Activated CD4-positive, alpha-beta T cell treated with anti-CD3 and anti-CD28 coated beads, Interleukin-2, amount 10 ng/mL, durations not matched to agents 7 days and 5 days (primary cell): ENCODE results near the gene PSTPIP1. TPM values are rescaled to one million over a fixed set of nuclear protein-coding genes. Genes with fewer than 3 reads are reported as not detected.

Experiments
- CTCF ChIA-PET: fragments of 350-600 bp; sonication (Branson Sonifier 250); formaldehyde crosslinking; loops from one replicate; lab custom pipeline; 2021; ENCODE audit warnings: antibody characterized with exemption; lab: Charles Lee
- POLR2A ChIA-PET: fragments of 350-600 bp; sonication (Branson Sonifier 250); formaldehyde crosslinking; loops from one replicate; lab custom pipeline; 2021; ENCODE audit warnings: antibody characterized with exemption; lab: Charles Lee
- DNase-seq: peaks from one replicate; pipeline ENCODE4 v3.0.0-alpha.2; 2020
- H3K27ac Mint-ChIP-seq: one replicate; pipeline ENCODE4 v1.8.0; 2021; ENCODE audit warnings: mild to moderate bottlenecking, moderate library complexity, mixed read lengths
- H3K27me3 Mint-ChIP-seq: one replicate; pipeline ENCODE4 v1.8.0; 2021; ENCODE audit warnings: mixed read lengths
- H3K36me3 Mint-ChIP-seq: one replicate; pipeline ENCODE4 v1.8.0; 2021; ENCODE audit warnings: low read depth, mixed read lengths
- H3K4me1 Mint-ChIP-seq: one replicate; pipeline ENCODE4 v1.8.0; 2021; ENCODE audit warnings: mixed read lengths
- H3K4me3 Mint-ChIP-seq: one replicate; pipeline ENCODE4 v1.8.0; 2021; ENCODE audit warnings: mild to moderate bottlenecking, moderate library complexity, mixed read lengths
- H3K9me3 Mint-ChIP-seq: one replicate; pipeline ENCODE4 v1.8.0; 2021; ENCODE audit warnings: mixed read lengths
- total RNA-seq, 2 experiments: library from RNA; stranded (reverse); gene quantifications; one replicate each; pipeline ENCODE4 v1.2.3, GENCODE V29; 2021

Gene PSTPIP1
- total RNA-seq, 2 experiments from 2014 or later = 135 to 176 TPM

DNA sequence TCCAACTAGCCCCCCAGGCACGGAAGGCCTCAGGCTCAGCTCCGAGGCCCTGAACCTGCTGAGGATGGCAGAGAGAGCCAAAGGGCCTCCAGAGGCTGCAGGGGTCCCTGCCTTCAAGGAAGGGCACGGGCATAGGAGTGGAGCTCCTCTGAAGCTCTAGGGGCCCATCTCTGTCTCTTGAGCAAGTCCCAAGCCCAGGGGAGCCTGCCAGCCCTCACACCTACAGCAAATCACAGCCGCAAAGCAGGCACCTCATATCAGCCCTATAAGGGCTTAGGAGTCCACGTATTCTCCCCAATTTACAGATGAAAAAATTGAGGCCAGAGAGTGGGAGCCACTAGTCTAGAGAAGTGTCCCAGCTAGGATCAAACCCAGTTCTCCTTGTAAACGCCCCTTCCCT is 14.2 kb downstream of the PSTPIP1 start:
- H3K36me3 Mint-ChIP-seq = peaks cover 64% of the 10 kb centered on the region
- DNase-seq = no peak
- no peak overlapping the region for H3K27ac Mint-ChIP-seq
- no peaks in the 10 kb centered on the region for H3K27me3 Mint-ChIP-seq
- no peak overlapping the region for H3K4me3 Mint-ChIP-seq
- ChIA-PET CTCF (no interaction called here), POLR2A (interaction anchor here (0.6 kb wide), 1 partner anchor 959 kb away, joined by 4 read pairs; no protein-coding TSS in a partner anchor)
- peaks cover 82% of the 10 kb centered on the region for H3K4me1 Mint-ChIP-seq
- H3K9me3 Mint-ChIP-seq = peaks cover 2% of the 10 kb centered on the region

DNA sequence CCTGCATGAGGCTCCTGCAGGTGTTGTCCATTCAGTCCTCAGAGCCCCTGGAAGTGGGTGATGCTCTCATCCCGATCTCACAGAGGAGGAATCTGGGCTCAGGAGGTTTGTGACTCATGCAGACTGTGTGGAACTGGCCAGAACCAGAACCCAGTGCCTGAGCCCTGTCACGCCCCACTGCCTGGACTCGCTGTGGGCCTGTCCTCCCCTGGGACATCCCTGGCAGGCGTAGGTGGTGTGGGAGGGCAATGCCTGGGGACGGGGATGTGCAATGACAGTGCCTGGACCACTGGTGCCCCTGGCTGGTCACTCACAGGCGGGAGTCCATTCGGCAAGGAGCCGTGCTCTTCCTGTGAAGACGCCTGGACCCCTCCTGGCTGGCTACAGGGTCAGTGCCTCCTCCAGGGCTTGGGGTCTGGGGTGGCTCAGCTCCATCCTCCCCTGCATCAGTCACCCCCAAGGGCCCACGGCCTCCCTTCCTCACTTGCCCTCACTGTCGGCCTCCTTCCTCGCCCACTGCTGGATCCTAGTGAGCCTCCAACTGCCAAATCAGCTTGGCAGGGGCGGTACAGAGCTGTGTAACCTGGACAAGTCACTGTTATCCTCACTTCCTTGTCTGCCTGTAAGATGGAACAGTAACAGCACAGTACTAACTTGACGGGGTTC is 14.9 kb downstream of the PSTPIP1 start:
- Mint-ChIP-seq H3K36me3 (peaks cover 58% of the 10 kb centered on the region), H3K9me3 (no peaks in the 10 kb centered on the region), H3K4me3 (no peak overlapping the region), H3K4me1 (peaks cover 82% of the 10 kb centered on the region), H3K27me3 (no peaks in the 10 kb centered on the region), H3K27ac (peak overlapping the region; percentile 71)
- POLR2A ChIA-PET = interaction anchor here (0.6 kb wide), 1 partner anchor 959 kb away, joined by 4 read pairs; no protein-coding TSS in a partner anchor
- no peak for DNase-seq
- CTCF ChIA-PET = no interaction called here

DNA sequence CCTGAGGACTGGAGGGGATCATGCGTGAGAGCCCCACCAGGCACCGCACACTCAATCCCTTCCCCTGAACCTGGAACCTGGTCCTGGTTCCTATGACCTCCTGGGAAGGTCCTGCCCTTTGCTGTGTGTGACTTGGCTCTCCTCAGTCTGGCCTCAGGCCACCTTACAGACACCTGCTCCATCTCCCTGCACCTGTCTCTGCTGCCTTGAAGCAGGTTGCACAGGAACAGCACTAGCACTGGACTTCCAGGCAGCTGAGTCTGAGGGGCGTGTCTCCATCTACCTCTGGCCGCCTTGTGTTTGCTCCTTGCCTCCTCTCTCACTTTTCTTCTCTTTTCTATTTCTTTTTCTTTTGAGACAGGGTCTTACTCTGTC is 15.4 kb downstream of the PSTPIP1 start:
- Mint-ChIP-seq H3K4me3 (no peak overlapping the region), H3K36me3 (peaks cover 62% of the 10 kb centered on the region), H3K9me3 (no peaks in the 10 kb centered on the region), H3K27ac (peak overlapping the region; percentile 71), H3K4me1 (peaks cover 84% of the 10 kb centered on the region), H3K27me3 (no peaks in the 10 kb centered on the region)
- no peak for DNase-seq
- ChIA-PET CTCF (interaction anchor here (1.0 kb wide), 1 partner anchor 9 kb away, joined by 4 read pairs; no protein-coding TSS in a partner anchor), POLR2A (interaction anchor here (0.7 kb wide), 1 partner anchor 96 kb away, joined by 3 read pairs; no protein-coding TSS in a partner anchor)

DNA sequence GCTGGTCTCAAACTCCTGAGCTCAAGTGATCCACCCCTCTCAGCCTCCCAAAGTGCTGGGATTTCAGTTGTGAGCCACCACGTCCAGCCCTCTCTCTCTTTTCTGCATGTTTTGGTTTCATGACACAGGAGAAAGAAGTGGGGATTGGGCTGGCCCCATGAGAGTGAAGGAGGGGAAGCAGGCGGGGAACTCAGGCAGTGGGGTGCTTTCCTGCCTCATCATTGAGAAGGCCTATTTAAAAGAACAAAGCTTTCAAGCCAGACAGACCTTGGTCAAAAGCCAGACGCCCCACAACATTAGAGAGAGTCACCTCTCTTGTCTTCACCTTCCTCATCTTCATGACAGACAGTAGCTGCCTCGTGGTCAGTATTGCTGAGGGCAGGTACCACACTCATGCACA is 15.9 kb downstream of the PSTPIP1 start:
- H3K4me3 Mint-ChIP-seq = no peak overlapping the region
- peak overlapping the region; percentile 71 for H3K27ac Mint-ChIP-seq
- peaks cover 60% of the 10 kb centered on the region for H3K36me3 Mint-ChIP-seq
- H3K27me3 Mint-ChIP-seq = no peaks in the 10 kb centered on the region
- no peaks in the 10 kb centered on the region for H3K9me3 Mint-ChIP-seq
- peaks cover 84% of the 10 kb centered on the region for H3K4me1 Mint-ChIP-seq
- ChIA-PET POLR2A (interaction anchor here (0.7 kb wide), 1 partner anchor 96 kb away, joined by 3 read pairs; no protein-coding TSS in a partner anchor), CTCF (interaction anchor here (1.0 kb wide), 1 partner anchor 9 kb away, joined by 4 read pairs; no protein-coding TSS in a partner anchor)
- DNase-seq = no peak

DNA sequence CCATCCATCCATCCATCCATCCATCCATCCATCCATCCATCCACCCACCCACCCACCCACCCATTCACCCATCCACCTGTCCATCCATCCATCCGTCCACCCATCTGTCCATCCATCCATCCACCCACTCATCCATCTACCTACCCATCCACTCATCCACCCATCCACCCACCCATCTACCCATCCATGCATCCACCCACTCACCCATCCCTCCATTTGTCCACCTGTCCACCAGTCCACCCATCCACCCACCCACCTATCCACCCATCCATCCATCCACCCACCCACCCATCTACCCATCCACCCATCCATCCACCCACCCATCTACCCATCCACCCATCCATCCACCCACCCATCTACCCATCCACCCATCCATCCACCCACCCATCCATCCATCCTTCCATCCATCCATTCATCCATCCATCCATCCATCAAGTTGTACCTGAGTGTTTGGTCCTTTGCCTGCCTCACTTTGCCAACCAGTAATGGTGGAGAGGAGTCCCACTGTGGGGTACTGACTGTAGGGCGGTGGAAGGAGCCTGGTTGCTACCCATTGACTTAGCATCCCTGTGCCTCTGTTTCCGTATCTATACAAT is 17.3 kb downstream of the PSTPIP1 start:
- Mint-ChIP-seq H3K36me3 (peaks cover 46% of the 10 kb centered on the region), H3K4me3 (peak overlapping the region; percentile 61), H3K9me3 (no peaks in the 10 kb centered on the region), H3K4me1 (peaks cover 80% of the 10 kb centered on the region), H3K27ac (peak overlapping the region; percentile 93), H3K27me3 (no peaks in the 10 kb centered on the region)
- POLR2A ChIA-PET = no interaction called here
- DNase-seq = no peak
- CTCF ChIA-PET = interaction anchor here (1.2 to 4.3 kb wide), 5 partner anchors 8 to 39 kb away, joined by 3 to 18 read pairs (median 6); partner anchors contain the start of gene PSTPIP1

DNA sequence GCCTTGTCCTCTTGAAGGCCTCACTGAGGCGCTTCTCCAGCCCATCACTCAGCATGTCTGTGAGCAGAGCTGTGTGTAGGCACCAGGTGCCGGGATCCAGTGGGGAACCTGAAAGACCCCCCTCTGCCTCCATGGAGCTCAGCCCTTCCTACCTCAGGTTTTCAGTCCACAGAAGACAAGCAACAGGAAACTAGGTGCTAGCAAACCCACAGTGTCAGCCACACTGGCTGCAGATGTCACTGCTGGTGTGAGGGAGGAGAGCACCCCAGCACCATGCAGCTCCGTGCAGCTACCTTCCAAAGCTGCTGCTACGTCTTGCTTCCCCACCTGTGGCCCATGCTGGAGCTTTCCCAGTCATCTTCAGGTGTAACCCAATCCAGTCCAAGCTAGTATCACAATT is 17.9 kb downstream of the PSTPIP1 start:
- peak; percentile 68 for DNase-seq
- H3K4me1 Mint-ChIP-seq = peaks cover 86% of the 10 kb centered on the region
- H3K27me3 Mint-ChIP-seq = no peaks in the 10 kb centered on the region
- POLR2A ChIA-PET = interaction anchor here (0.7 kb wide), 1 partner anchor 28 kb away, joined by 3 read pairs; no protein-coding TSS in a partner anchor
- H3K4me3 Mint-ChIP-seq = peak overlapping the region; percentile 61
- CTCF ChIA-PET = interaction anchor here (1.0 to 4.3 kb wide), 9 partner anchors 9 to 82 kb away, joined by 3 to 18 read pairs (median 6); partner anchors contain the start of genes PSTPIP1 and RCN2
- H3K36me3 Mint-ChIP-seq = peaks cover 50% of the 10 kb centered on the region
- no peaks in the 10 kb centered on the region for H3K9me3 Mint-ChIP-seq
- H3K27ac Mint-ChIP-seq = peak overlapping the region; percentile 93

DNA sequence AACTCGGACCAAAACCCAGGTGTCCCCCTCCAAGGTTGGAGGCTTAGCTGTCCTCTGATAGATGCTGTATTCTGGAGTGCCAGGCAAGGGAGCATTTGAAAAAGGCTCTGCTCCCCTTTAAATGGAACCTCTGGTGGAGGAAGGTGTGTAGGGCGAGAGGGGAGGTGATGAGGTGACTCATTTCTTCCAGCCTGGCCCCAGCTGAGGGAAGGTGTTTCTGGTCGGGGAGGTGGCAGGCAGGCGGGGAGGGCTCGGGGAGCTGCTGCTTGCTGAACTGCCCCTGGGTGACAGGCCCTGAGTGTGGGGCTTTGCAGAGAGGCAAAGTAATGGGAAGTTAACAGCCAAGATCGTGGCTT is 18.8 kb downstream of the PSTPIP1 start:
- peaks cover 58% of the 10 kb centered on the region for H3K36me3 Mint-ChIP-seq
- no peaks in the 10 kb centered on the region for H3K9me3 Mint-ChIP-seq
- H3K27ac Mint-ChIP-seq = peak overlapping the region; percentile 93
- H3K27me3 Mint-ChIP-seq = no peaks in the 10 kb centered on the region
- ChIA-PET CTCF (interaction anchor here (0.9 to 4.3 kb wide), 9 partner anchors 9 to 39 kb away, joined by 3 to 18 read pairs (median 6); partner anchors contain the start of gene PSTPIP1), POLR2A (interaction anchor here (0.7 kb wide), 1 partner anchor 29 kb away, joined by 3 read pairs; no protein-coding TSS in a partner anchor)
- H3K4me1 Mint-ChIP-seq = peaks cover 90% of the 10 kb centered on the region
- DNase-seq = peak; percentile 86
- peak overlapping the region; percentile 61 for H3K4me3 Mint-ChIP-seq

DNA sequence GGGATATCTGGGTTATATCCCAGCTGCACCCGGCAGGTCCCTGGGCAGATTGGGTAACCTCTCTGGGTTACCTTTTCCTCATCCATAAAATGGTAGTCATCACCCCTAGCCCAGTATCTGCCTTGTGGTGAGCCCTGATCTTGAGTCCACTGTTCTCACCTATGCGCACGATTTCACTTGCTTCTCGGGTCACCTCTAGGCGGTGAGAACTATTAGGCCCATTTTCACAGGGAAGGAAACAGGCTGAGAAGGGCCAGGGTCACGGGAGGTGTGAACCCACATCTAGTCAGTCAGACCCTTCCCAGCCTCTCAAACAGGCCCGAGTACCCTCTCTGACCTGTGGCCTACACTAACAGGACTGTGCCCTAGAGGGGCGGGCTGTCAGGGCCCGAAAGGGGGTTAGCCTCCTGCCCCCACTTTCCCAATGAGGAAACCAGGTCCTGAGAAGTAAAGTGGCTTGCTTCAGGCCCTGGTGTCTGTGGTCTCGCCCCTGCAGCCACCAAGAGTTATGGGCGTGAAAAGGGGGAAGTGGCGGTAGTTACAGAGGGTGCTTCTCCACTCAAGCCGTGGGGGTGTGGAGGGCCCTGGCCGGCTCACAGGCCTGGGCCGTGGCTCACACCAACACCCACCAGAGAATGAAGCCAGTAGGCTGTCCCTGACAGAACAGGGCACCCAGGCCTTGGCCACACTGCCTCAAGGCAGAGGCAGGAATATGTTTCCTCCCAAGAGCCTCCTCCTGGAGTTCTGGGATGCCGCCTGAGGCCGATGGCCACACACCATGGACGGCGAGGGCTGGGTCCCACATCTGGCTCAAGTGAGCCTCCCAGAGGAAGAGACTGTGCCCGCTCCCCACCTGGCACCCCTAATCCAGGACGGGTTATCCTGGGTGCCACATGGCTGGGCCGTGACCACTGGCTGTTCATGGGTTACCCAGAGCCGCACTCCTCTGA is 19.5 kb downstream of the PSTPIP1 start:
- H3K27ac Mint-ChIP-seq = peak overlapping the region; percentile 93
- H3K4me3 Mint-ChIP-seq = peak overlapping the region; percentile 61
- DNase-seq = no peak
- peaks cover 88% of the 10 kb centered on the region for H3K4me1 Mint-ChIP-seq
- peaks cover 59% of the 10 kb centered on the region for H3K36me3 Mint-ChIP-seq
- H3K9me3 Mint-ChIP-seq = no peaks in the 10 kb centered on the region
- CTCF ChIA-PET = interaction anchor here (0.9 to 4.3 kb wide), 10 partner anchors 9 to 40 kb away, joined by 3 to 18 read pairs (median 6); partner anchors contain the start of gene PSTPIP1
- POLR2A ChIA-PET = no interaction called here
- no peaks in the 10 kb centered on the region for H3K27me3 Mint-ChIP-seq

DNA sequence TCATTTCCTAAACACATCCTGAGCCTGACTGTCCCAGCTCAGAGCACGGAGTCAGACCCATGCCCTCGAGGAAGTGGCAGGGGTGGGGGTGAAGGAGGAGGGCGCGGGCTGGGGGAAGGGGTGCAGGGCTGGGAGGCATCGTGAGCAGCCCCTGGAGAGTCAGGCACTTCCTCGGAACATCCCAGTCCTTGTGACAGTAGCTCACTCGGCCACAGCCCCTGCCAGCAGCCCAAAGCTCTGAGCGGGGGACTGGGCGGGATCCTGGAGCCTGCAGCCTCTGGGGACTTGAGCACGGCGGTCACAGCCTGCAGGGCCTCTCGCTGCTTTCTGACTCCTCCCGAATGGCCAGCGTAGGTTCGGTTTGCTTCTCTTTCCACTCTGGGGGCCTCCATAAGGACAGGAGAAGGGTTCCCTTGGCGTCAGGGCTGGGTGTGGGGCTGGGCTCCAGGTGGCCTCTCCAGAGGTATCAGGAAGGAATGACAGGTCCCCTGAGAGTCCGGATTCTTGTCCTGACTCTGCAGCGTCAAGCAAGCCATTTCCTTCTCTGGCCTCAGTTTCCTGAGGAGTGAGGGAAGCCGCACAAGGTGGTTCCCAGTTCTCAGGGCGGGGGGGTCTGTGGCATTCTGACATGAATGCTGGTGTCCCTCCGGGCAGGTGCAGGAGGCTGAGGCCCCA is 20.9 kb downstream of the PSTPIP1 start:
- H3K4me3 Mint-ChIP-seq = no peak overlapping the region
- H3K9me3 Mint-ChIP-seq = no peaks in the 10 kb centered on the region
- H3K36me3 Mint-ChIP-seq = peaks cover 59% of the 10 kb centered on the region
- DNase-seq = no peak
- ChIA-PET CTCF (interaction anchor here (0.7 to 4.3 kb wide), 5 partner anchors 8 to 41 kb away, joined by 3 to 18 read pairs (median 3); partner anchors contain the start of gene PSTPIP1), POLR2A (no interaction called here)
- H3K27me3 Mint-ChIP-seq = no peaks in the 10 kb centered on the region
- H3K27ac Mint-ChIP-seq = peak overlapping the region; percentile 93
- peaks cover 90% of the 10 kb centered on the region for H3K4me1 Mint-ChIP-seq

DNA sequence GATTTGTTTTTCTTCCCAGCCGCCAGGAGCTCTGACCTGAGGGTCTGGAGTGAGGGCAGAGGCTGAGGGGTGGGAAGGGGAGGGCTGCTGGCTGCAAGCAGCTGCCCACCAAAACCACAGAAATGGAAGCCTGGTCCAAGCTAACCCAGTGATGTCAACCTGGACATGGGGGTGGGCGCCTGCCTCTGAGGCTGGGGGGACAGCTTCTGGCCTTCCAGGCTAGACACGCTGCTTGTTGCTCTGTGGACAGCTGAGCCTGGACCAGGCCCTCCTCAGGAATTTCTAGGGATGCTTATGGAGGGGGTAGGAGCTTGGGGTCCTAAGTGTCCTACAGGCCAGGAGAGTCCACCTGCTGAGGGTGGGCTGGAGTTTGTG is 21.4 kb downstream of the PSTPIP1 start:
- no peak overlapping the region for H3K27ac Mint-ChIP-seq
- ChIA-PET POLR2A (no interaction called here), CTCF (interaction anchor here (1.0 to 4.3 kb wide), 3 partner anchors 15 to 42 kb away, joined by 3 to 18 read pairs (median 4); partner anchors contain the start of gene PSTPIP1)
- peaks cover 90% of the 10 kb centered on the region for H3K4me1 Mint-ChIP-seq
- H3K9me3 Mint-ChIP-seq = no peaks in the 10 kb centered on the region
- peaks cover 57% of the 10 kb centered on the region for H3K36me3 Mint-ChIP-seq
- no peak for DNase-seq
- H3K4me3 Mint-ChIP-seq = no peak overlapping the region
- no peaks in the 10 kb centered on the region for H3K27me3 Mint-ChIP-seq

DNA sequence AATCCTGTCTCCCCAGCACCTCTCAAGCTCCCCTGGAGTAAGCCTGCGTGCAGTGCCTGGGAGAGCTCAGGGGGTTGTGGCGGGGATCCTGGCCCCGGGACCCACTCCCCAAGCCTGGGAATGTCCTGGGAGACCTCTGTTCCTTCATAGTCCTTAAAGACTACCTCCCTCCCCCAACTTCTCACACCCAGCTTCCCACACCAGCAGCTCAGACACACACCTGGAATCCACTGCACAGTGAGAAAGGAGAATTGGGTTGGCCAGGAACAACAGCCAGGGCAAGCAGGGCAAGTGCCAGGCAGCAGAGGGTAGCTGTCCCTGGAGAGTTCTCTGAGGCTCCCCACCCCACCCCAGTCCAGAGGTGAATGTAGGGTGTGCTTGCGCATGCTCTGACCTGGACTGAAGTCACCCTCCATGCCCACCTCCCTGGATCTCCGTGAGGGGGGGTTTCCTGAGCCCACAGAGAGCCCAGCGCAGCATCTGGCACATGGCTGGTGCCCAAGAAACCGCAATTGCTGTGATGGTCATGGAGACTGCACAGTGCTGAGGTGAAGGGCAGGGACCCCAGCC is 22.2 kb downstream of the PSTPIP1 start:
- no peak for DNase-seq
- CTCF ChIA-PET = interaction anchor here (1.0 to 1.4 kb wide), 3 partner anchors 10 to 22 kb away, joined by 3 to 4 read pairs (median 4); partner anchors contain the start of gene PSTPIP1
- Mint-ChIP-seq H3K4me3 (no peak overlapping the region), H3K36me3 (peaks cover 57% of the 10 kb centered on the region), H3K9me3 (no peaks in the 10 kb centered on the region), H3K4me1 (peaks cover 90% of the 10 kb centered on the region), H3K27me3 (no peaks in the 10 kb centered on the region), H3K27ac (peak overlapping the region; percentile 57)
- POLR2A ChIA-PET = no interaction called here
